ENCODE data around the gene MIF. TPM values are rescaled to one million over a fixed set of nuclear protein-coding genes. Genes with fewer than 3 reads are reported as not detected.

MIF gene
- 781 TPM for polyA plus RNA-seq (2013, experiment 1 of 2)
- polyA plus RNA-seq (2013, experiment 2 of 2): 681 TPM

GRCh38 chr22:23893945-23894709, at the start of gene MIF:
TSS of gene MIF (plus strand) at chr22:23894383. CDS start at chr22:23894475, 92 bp downstream.
- peak within 1 kb of the TSS; percentile 86 for H3K4me3 ChIP-seq (ENCODE audit: extremely low read depth, insufficient read depth, low read length, poor library complexity, severe bottlenecking)
- H3K27ac ChIP-seq (ENCODE audit: low read depth, low read length, severe bottlenecking): peak within 1 kb of the TSS; percentile 94
- H3K9me3 ChIP-seq (ENCODE audit: control insufficient read depth, low read length): peaks cover 16% of the 10 kb centered on the region
- 0 to 1% methylated on average over 63 to 70 of the region's 72 CpGs for WGBS, 2 experiments (ENCODE audit: insufficient coverage in 2 of 2)
- peaks cover 32% of the 10 kb centered on the region for H3K36me3 ChIP-seq (ENCODE audit: control insufficient read depth, insufficient read depth, low read length)
- H3K4me1 ChIP-seq (ENCODE audit: control insufficient read depth, insufficient read depth, low read length, poor library complexity, severe bottlenecking): peaks cover 3% of the 10 kb centered on the region

DNA sequence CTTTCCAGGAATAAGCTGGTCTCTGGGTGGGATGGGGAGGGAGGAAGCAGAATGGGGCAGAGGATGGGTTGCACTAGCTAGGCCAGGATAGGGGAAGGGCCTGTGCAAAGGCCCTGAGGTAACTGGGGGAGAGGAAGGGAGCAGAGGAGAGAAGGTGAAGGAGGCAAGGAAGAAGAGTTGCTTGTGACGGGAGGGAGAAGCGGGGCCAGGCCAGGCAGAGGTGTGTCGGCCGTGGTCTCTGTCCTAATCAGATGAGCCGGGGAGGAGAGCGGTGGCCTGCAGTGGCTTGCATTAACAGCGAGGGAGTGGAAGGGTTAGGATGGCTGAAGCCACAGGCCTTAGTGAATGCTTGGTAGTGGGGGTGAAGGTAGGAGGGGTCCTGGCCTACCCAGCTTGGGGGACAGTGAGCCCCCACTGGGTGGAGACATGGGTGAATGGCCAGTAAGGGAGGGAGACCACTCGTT, 49.4 kb upstream of the MIF start:
- Histone ChIP-seq H3K9me3 (ENCODE audit: control insufficient read depth, low read length) (no peaks in the 10 kb centered on the region), H3K4me3 (ENCODE audit: extremely low read depth, insufficient read depth, low read length, poor library complexity, severe bottlenecking) (no peak overlapping the region), H3K36me3 (ENCODE audit: control insufficient read depth, insufficient read depth, low read length) (no peaks in the 10 kb centered on the region), H3K4me1 (ENCODE audit: control insufficient read depth, insufficient read depth, low read length, poor library complexity, severe bottlenecking) (peaks cover 44% of the 10 kb centered on the region), H3K27ac (ENCODE audit: low read depth, low read length, severe bottlenecking) (no peak overlapping the region)
- WGBS, 2 experiments (ENCODE audit: insufficient coverage in 2 of 2): 76 to 84% methylated on average over 8 of the region's 8 CpGs

DNA sequence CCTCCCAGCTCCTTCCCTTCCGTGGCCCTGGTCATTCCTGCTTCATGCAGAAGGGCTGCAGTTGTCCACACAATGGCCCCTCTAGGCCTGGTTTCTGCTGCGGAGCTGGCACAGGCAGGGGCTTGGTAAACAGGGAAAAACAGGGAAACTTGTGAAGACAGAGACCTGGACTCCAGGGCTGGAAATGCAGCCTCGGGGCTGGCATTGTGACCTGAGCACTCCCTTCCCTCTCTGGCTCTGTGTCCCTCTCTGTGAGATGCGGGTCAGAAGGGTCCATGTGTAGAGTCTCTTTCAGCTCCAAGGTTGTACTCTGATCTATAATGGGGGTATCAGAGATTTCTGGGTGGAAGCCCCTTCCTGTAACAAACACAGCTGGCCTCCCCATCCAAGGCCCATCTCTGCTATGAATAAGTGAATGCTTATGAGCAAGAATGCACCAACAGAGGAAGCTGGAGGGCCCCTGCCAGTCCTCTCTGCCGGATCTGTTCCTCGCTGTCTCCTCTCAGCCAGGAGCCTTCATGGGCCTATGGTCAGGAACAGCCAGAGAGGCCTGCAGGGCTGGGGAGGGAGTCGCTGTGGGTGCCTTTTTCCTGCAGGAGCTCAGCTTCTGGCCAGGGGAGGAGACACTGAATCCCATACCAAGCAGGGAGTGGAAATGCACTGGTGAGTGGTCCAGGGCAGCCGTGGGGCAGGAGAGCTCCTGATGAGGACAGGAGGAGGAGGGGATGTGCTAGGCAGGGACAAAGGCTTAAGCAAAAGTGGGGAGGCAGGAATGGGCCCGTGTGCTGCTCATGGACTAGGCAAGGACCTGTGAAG, 48.7 kb upstream of the MIF start:
- no peaks in the 10 kb centered on the region for H3K36me3 ChIP-seq (ENCODE audit: control insufficient read depth, insufficient read depth, low read length)
- peaks cover 44% of the 10 kb centered on the region for H3K4me1 ChIP-seq (ENCODE audit: control insufficient read depth, insufficient read depth, low read length, poor library complexity, severe bottlenecking)
- no peak overlapping the region for H3K27ac ChIP-seq (ENCODE audit: low read depth, low read length, severe bottlenecking)
- H3K9me3 ChIP-seq (ENCODE audit: control insufficient read depth, low read length): no peaks in the 10 kb centered on the region
- WGBS, 2 experiments (ENCODE audit: insufficient coverage in 2 of 2): 76 to 78% methylated on average over 8 of the region's 9 CpGs
- no peak overlapping the region for H3K4me3 ChIP-seq (ENCODE audit: extremely low read depth, insufficient read depth, low read length, poor library complexity, severe bottlenecking)

GRCh38 chr22:23846081-23846469, 48.1 kb upstream of the MIF start:
- peak overlapping the region; percentile 63 for H3K27ac ChIP-seq (ENCODE audit: low read depth, low read length, severe bottlenecking)

DNA sequence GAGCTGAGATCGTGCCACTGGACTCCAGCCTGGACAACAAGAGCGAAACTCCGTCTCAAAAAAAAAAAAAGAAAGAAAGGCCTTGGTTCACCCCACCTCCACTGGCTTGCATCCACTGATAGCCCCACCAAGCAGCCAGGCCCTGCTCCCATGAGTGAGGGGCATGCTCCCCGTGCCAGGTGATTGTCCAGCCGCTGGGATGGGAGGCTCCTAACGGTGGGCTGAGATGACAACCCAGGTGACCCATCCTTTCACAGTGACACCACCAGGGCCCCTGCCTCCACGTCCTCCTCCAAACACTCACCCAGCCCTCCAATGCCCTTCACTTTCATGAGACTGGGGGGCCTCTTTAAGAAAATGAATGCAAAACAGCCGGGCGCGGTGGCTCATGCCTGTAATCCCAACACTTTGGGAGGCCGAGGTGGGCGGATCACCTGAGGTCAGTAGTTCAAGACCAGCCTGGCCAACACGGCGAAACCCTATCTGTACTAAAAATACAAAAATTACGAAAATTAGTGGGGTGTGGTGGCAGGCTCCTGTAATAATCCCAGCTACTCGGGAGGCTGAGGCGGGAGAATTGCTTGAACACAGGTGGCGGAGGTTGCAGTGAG, 46.8 kb upstream of the MIF start:
- Histone ChIP-seq H3K9me3 (ENCODE audit: control insufficient read depth, low read length) (no peaks in the 10 kb centered on the region), H3K4me1 (ENCODE audit: control insufficient read depth, insufficient read depth, low read length, poor library complexity, severe bottlenecking) (peaks cover 39% of the 10 kb centered on the region), H3K4me3 (ENCODE audit: extremely low read depth, insufficient read depth, low read length, poor library complexity, severe bottlenecking) (no peak overlapping the region), H3K36me3 (ENCODE audit: control insufficient read depth, insufficient read depth, low read length) (no peaks in the 10 kb centered on the region), H3K27ac (ENCODE audit: low read depth, low read length, severe bottlenecking) (no peak overlapping the region)
- 92 to 94% methylated on average over 11 to 15 of the region's 18 CpGs for WGBS, 2 experiments (ENCODE audit: insufficient coverage in 2 of 2)

More at GRCh38 chr22:23846081-23846469, 48.1 kb upstream of the MIF start:
- Histone ChIP-seq H3K9me3 (ENCODE audit: control insufficient read depth, low read length) (no peaks in the 10 kb centered on the region), H3K4me3 (ENCODE audit: extremely low read depth, insufficient read depth, low read length, poor library complexity, severe bottlenecking) (no peak overlapping the region), H3K4me1 (ENCODE audit: control insufficient read depth, insufficient read depth, low read length, poor library complexity, severe bottlenecking) (peaks cover 44% of the 10 kb centered on the region), H3K36me3 (ENCODE audit: control insufficient read depth, insufficient read depth, low read length) (no peaks in the 10 kb centered on the region)
- 84 to 86% methylated on average over 6 to 7 of the region's 7 CpGs for WGBS, 2 experiments (ENCODE audit: insufficient coverage in 2 of 2)

DNA sequence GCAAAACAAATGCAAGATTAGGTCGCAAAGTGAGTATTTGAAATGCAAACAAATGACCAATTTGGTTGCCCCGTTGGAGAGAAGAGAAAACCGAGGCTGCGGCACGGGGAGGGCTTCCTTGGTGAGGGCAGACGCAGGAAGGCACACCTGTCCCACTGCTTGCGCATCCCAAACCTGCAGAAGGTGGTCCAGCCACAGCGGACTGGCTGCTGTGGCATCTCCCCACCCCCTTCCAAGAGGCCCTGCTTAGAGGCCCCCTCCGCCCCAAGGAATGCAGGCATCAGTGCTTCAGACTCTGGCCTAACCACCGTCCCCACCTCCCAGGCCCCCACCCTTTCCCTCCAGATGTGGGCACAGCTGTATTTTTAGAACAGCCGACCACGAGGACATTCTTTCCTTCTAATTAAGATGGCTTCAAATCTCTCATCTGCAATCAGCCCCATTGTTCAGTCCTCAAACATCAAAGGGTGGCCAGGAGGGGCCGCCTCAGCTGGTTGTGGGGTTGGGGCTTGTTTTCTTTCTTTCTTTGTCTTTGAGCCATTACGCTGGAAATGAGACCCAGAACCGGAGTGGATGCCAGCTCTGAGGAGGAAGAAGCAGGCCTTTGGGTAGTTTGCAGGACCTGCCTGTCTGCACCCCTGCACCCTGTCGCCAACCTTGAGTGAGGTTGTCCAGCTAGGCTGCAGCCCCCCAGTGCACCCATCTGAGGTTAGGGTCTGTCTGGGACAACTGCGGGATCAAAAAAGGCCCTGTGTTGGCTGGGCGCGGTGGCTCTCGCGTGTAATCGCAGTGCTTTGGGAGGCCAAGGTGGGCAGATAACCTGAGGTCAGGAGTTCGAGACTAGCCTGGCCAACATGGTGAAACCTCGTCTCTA, 46.0 kb upstream of the MIF start:
- Histone ChIP-seq H3K4me3 (ENCODE audit: extremely low read depth, insufficient read depth, low read length, poor library complexity, severe bottlenecking) (no peak overlapping the region), H3K4me1 (ENCODE audit: control insufficient read depth, insufficient read depth, low read length, poor library complexity, severe bottlenecking) (peaks cover 36% of the 10 kb centered on the region), H3K36me3 (ENCODE audit: control insufficient read depth, insufficient read depth, low read length) (no peaks in the 10 kb centered on the region), H3K9me3 (ENCODE audit: control insufficient read depth, low read length) (no peaks in the 10 kb centered on the region), H3K27ac (ENCODE audit: low read depth, low read length, severe bottlenecking) (no peak overlapping the region)
- 64 to 65% methylated on average over 17 of the region's 24 CpGs for WGBS, 2 experiments (ENCODE audit: insufficient coverage in 2 of 2)

GRCh38 chr22:23849009-23850006, 44.9 kb upstream of the MIF start:
- Histone ChIP-seq H3K4me1 (ENCODE audit: control insufficient read depth, insufficient read depth, low read length, poor library complexity, severe bottlenecking) (peaks cover 34% of the 10 kb centered on the region), H3K36me3 (ENCODE audit: control insufficient read depth, insufficient read depth, low read length) (no peaks in the 10 kb centered on the region), H3K27ac (ENCODE audit: low read depth, low read length, severe bottlenecking) (no peak overlapping the region), H3K9me3 (ENCODE audit: control insufficient read depth, low read length) (no peaks in the 10 kb centered on the region), H3K4me3 (ENCODE audit: extremely low read depth, insufficient read depth, low read length, poor library complexity, severe bottlenecking) (no peak overlapping the region)
- 30 to 31% methylated on average over 53 to 54 of the region's 62 CpGs for WGBS, 2 experiments (ENCODE audit: insufficient coverage in 2 of 2)

GRCh38 chr22:23850136-23850611, 44.0 kb upstream of the MIF start:
- Histone ChIP-seq H3K4me3 (ENCODE audit: extremely low read depth, insufficient read depth, low read length, poor library complexity, severe bottlenecking) (no peak overlapping the region), H3K4me1 (ENCODE audit: control insufficient read depth, insufficient read depth, low read length, poor library complexity, severe bottlenecking) (peaks cover 30% of the 10 kb centered on the region), H3K27ac (ENCODE audit: low read depth, low read length, severe bottlenecking) (no peak overlapping the region), H3K9me3 (ENCODE audit: control insufficient read depth, low read length) (no peaks in the 10 kb centered on the region), H3K36me3 (ENCODE audit: control insufficient read depth, insufficient read depth, low read length) (no peaks in the 10 kb centered on the region)
- 86 to 91% methylated on average over 13 to 14 of the region's 16 CpGs for WGBS, 2 experiments (ENCODE audit: insufficient coverage in 2 of 2)

All from mesodermal cell (in vitro differentiated cells).